PC-3 (cell line): ENCODE measurements around the gene MYL7.

ENCODE experiments used
- EZH2 ChIP-seq: fragments of 300-600 bp; sonication (generic); IDR thresholded peaks from one replicate; pipeline ENCODE4 v1.6.1; 2017; ENCODE audit warnings: antibody characterized with exemption, mild to moderate bottlenecking, low read length; ENCODE audit not compliant: unreplicated experiment
- TF ChIP-seq, protein P1 (sequence below): fragments of 300-600 bp; sonication (generic); conservative IDR thresholded peaks from 2 replicates; pipeline ENCODE4 v1.5.1; 2017; ENCODE audit warnings: antibody characterized with exemption, low read depth, mild to moderate bottlenecking, low read length

DNA sequence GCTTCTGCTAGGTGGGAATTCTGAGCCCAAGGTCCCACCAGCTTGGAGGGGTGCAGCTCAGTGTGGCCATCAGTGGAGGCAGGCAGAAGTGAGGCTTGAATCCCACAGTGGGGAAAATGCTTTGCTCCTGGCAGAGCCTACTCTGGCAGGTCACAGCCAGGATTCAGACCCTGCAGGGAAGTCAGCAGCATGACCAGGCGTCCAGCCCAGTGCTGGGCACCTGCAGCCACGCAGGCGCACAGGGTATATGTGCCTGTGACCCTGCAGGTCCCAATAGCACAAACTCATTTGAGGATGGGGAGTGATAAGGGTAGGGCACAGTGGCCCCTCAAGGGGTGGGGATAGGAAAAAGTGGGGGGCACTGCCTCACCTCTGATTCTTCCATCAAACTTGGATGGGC is 45.4 kb downstream of the MYL7 start:
- TF ChIP-seq, protein P1, sequence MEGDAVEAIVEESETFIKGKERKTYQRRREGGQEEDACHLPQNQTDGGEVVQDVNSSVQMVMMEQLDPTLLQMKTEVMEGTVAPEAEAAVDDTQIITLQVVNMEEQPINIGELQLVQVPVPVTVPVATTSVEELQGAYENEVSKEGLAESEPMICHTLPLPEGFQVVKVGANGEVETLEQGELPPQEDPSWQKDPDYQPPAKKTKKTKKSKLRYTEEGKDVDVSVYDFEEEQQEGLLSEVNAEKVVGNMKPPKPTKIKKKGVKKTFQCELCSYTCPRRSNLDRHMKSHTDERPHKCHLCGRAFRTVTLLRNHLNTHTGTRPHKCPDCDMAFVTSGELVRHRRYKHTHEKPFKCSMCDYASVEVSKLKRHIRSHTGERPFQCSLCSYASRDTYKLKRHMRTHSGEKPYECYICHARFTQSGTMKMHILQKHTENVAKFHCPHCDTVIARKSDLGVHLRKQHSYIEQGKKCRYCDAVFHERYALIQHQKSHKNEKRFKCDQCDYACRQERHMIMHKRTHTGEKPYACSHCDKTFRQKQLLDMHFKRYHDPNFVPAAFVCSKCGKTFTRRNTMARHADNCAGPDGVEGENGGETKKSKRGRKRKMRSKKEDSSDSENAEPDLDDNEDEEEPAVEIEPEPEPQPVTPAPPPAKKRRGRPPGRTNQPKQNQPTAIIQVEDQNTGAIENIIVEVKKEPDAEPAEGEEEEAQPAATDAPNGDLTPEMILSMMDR = no peak
- no peak for TF ChIP-seq EZH2
